ENCODE results near the gene PITPNM2. TPM values are rescaled to one million over a fixed set of nuclear protein-coding genes. Genes with fewer than 3 reads are reported as not detected.

Gene PITPNM2
- total RNA-seq, 1 donor from 2014 or later = 5.2 TPM

DNA sequence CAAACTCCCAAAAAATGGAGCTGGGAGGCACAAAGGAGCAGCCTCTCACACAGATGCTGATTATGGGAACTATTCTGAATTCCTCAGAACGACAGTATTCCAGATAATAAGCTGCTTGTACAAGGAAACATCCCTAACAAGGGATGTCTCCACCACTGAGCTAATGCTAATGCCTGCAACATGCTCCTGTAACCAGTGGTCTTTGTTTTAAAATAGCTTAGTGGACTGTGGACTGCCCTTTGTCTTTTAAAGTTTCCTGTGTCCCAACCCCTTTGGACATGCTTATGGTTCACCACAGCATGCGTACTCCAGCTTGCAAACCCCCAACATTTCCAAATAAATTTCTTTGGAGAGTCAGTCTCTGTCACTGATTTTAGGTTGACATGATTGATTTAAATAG lies 16.4 kb upstream of the PITPNM2 start:
- DNase-seq (ENCODE audit: low read depth) = no peak
- H3K36me3 ChIP-seq (ENCODE audit: control insufficient read depth, insufficient read depth, low read length) = no peaks in the 10 kb centered on the region
- no peak for TF ChIP-seq CTCF (IDR thresholded peaks at IDR 0.05; ENCODE audit: insufficient read depth, low read length, poor library complexity, severe bottlenecking)
- H3K4me3 ChIP-seq (ENCODE audit: low read depth, low read length) = no peak overlapping the region
- no peaks in the 10 kb centered on the region for H3K27me3 ChIP-seq (ENCODE audit: control insufficient read depth, insufficient read depth, low read length)

GRCh38 chr12:123165537-123165936 lies 14.6 kb upstream of the PITPNM2 start:
- TF ChIP-seq CTCF (IDR thresholded peaks at IDR 0.05; ENCODE audit: insufficient read depth, low read length, poor library complexity, severe bottlenecking) = no peak

GRCh38 chr12:123164710-123165261 lies 13.9 kb upstream of the PITPNM2 start:
- Histone ChIP-seq H3K4me3 (ENCODE audit: low read depth, low read length) (no peak overlapping the region), H3K36me3 (ENCODE audit: control insufficient read depth, insufficient read depth, low read length) (no peaks in the 10 kb centered on the region), H3K27me3 (ENCODE audit: control insufficient read depth, insufficient read depth, low read length) (no peaks in the 10 kb centered on the region)
- no peak for TF ChIP-seq CTCF (IDR thresholded peaks at IDR 0.05; ENCODE audit: insufficient read depth, low read length, poor library complexity, severe bottlenecking)
- DNase-seq (ENCODE audit: low read depth) = no peak

More at GRCh38 chr12:123165537-123165936, 14.6 kb upstream of the PITPNM2 start:
- Histone ChIP-seq H3K4me3 (ENCODE audit: low read depth, low read length) (no peak overlapping the region), H3K36me3 (ENCODE audit: control insufficient read depth, insufficient read depth, low read length) (no peaks in the 10 kb centered on the region), H3K27me3 (ENCODE audit: control insufficient read depth, insufficient read depth, low read length) (no peaks in the 10 kb centered on the region)
- DNase-seq (ENCODE audit: low read depth) = no peak

GRCh38 chr12:123164222-123164621 lies 13.3 kb upstream of the PITPNM2 start:
- Histone ChIP-seq H3K27me3 (ENCODE audit: control insufficient read depth, insufficient read depth, low read length) (no peaks in the 10 kb centered on the region), H3K36me3 (ENCODE audit: control insufficient read depth, insufficient read depth, low read length) (no peaks in the 10 kb centered on the region), H3K4me3 (ENCODE audit: low read depth, low read length) (no peak overlapping the region)
- DNase-seq (ENCODE audit: low read depth) = no peak
- no peak for TF ChIP-seq CTCF (IDR thresholded peaks at IDR 0.05; ENCODE audit: insufficient read depth, low read length, poor library complexity, severe bottlenecking)

- no peaks in the 10 kb centered on the region for H3K36me3 ChIP-seq (ENCODE audit: control insufficient read depth, insufficient read depth, low read length)
- no peak overlapping the region for H3K4me3 ChIP-seq (ENCODE audit: low read depth, low read length)
- H3K27me3 ChIP-seq (ENCODE audit: control insufficient read depth, insufficient read depth, low read length) = no peaks in the 10 kb centered on the region
- DNase-seq (ENCODE audit: low read depth) = no peak
- no peak for TF ChIP-seq CTCF (IDR thresholded peaks at IDR 0.05; ENCODE audit: insufficient read depth, low read length, poor library complexity, severe bottlenecking)
Measured at GRCh38 chr12:123163227-123163626, 12.3 kb upstream of the PITPNM2 start.

DNA sequence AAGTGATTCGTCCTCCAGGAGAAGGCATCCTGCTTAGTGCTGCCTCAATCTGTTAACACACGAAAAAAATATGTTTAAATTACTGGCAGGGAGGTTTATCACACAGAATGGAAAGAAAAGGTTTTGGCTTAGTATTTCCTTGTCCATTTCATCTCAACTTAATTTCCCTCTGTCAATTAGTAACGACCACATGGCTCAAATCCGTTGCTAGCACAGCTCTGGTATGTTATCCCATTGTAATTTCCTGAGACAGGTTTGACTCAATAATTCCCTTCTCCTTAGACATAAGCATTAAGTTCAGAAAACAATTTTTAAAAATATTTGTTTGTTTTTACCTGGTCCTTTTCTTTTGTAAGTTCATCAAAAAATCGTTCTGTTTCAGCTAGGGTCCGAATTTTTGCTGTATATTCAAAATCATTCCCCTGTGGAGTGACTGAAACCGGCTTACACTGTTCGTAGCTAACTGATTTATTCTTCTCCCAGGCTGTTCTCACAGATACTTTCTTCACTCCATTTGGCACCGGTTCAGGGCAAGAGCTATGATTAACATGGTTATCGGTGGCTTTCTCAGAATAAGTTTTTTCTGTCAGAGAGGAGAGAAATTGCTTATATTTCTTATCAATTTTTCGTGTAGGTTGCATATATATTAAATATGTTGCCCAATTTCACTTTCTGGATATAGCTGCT lies 10.1 kb upstream of the PITPNM2 start:
- H3K4me3 ChIP-seq (ENCODE audit: low read depth, low read length) = no peak overlapping the region
- no peak for DNase-seq (ENCODE audit: low read depth)
- H3K27me3 ChIP-seq (ENCODE audit: control insufficient read depth, insufficient read depth, low read length) = no peaks in the 10 kb centered on the region
- no peaks in the 10 kb centered on the region for H3K36me3 ChIP-seq (ENCODE audit: control insufficient read depth, insufficient read depth, low read length)
- TF ChIP-seq CTCF (IDR thresholded peaks at IDR 0.05; ENCODE audit: insufficient read depth, low read length, poor library complexity, severe bottlenecking) = no peak
